IPS DF 4.7 (cell line): ENCODE data around the gene TTLL4.
A peak's percentile ranks its signal among the peaks of the same experiment; 100 is the strongest.

Experiments
- DNase-seq: peaks from one replicate; pipeline ENCODE4 v3.0.0-alpha.2; 2013; ENCODE audit warnings: low spot score; ENCODE audit errors: extremely low read depth

TTLL4 gene

DNA sequence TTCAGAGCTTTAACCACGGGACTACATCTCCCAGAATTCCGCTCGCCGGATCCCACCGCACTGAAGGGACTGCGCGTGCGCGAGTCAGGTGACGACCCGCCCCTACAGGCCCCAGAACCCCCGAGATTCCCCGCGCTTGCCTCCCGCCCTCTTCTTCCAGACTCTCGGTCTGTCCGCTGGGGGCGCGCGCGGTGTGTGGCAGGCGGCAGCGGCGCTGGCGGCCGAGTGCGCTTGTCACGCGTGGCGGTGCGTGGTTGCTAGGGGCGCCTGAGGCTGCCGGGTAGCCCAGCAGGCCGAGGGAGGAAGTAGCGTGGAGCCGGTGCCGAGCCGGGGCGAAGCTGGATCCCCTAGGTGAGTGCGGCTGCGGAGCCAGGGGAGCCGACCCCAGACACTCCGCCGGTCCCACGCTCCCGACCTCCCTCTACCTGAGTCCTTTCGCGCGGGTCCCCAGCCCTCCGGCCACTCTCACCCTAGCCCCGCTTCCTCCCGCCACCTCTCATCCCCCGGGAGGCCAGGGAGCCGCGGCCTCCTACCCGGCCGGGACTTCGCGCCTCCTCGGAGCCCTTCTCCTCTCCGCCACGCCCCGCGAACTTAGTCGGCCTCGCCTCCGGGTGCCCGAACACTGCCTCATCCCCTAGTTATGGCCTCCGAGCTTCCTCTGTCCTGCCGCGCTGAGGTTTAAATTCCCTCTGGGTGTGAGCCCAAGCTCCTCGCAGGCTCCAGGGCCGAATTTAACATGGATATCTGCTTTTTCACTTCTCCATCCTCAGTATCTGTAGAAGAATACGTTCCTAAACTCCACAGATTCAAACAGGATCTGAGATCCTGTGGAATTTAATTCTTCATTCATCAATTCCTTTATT lies at the start of gene TTLL4:
Gene TTLL4, plus strand, starts transcription at position 149 of the 863 bp plus-strand sequence. CDS start 26,842 bp downstream, outside the sequence.
- peak; percentile 71 for DNase-seq

DNA sequence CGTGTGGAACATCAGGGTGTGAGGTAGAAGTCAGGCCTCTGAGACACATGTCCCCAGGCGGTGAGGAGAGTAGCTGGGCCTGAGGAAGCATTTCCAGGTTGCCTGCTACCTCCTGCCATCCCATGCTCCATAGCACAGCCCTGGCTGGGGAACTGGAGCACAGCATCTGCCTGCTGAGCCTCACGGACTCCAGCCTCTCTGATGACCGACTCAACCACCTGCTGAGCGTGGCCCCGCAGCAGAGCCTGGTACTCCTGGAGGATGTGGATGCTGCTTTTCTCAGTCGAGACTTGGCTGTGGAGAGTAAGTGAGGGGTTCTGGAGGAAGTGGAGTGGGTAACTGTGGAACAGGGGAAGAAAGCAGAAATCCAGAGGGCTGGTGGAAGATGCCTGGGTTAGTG lies 48.3 kb upstream of the TTLL4 start:
- no peak for DNase-seq

DNA sequence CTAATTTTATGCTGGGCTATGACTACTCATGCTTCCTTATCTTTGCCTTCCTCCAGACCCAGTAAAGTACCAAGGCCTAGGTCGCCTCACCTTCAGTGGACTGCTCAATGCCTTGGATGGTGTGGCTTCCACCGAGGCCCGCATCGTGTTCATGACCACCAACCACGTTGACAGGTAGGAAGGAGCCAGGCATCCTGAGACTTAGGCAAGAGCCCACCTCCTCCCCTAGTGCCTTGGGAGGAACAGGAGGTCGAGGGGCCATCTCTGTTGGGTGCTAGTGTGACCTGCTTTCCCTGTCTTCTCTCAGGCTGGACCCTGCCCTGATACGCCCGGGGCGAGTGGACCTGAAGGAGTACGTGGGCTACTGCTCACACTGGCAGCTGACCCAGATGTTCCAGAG lies 47.8 kb upstream of the TTLL4 start:
- no peak for DNase-seq

DNA sequence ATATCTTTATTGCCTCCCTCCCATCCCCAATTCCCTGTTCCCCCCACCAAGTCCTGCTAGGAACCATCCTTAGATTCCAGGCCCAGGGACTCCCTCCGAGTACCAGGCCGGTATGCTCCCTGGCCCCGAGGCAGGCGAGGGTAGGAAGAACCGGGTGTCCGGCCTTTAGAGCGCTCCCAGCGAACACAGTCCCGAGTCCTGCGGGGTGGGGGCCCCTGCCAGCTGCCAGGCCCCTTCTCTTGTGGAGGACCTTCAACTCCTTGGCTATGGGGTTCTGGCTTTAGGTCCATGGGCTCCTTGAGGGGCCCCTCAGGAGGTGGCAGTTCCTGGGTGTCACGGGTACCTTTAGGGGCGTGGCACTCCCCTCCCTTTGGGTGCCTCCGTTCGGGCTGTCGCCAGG lies 46.7 kb upstream of the TTLL4 start:
- DNase-seq, result no peak

DNA sequence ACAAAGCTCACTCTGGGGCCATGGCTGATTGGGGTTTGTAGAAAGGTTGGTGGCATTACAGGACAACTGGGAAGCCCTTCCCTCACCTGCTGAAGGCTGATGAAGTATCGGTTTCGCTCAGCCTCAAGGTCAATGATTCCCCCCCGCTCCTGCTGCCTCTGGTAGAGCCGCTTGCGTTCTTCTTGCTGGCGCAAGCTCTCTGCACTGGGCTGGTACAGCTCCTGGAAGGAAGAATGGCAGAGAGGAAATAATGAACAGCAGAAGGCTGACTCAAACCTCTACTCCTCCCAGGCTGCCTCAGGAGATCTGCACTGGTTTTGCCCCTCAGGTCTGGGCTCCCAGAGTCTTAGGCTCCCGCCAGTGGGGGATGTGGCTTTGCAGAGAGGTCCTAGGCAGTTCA lies 46.0 kb upstream of the TTLL4 start:
- DNase-seq, result no peak

DNA sequence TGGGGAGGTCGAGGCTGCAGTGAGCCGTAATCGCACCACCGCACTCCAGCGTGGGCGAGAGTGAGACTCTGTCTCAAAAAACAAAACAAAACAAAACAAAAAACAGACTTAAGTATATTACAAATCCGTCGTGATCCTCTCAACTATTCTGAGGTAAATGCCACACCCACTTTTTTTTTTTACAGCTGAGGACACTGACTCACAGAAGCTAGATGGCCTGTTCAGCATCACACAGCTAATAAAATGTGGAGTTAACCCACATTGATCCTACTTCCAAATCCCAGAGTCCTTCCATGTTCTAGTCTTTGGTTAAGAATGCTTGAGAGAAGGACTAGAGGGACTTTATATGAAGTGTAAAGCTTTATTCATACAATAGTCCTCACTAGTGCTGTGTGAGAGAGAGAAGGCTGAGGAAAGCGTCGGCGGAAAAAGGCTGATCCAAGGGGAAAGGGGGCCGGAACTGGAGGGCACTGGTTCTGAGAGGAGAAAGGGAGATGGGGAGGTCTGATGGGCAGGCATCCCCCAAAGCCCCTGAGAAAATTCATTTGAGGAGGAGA lies 39.5 kb upstream of the TTLL4 start:
- no peak for DNase-seq

DNA sequence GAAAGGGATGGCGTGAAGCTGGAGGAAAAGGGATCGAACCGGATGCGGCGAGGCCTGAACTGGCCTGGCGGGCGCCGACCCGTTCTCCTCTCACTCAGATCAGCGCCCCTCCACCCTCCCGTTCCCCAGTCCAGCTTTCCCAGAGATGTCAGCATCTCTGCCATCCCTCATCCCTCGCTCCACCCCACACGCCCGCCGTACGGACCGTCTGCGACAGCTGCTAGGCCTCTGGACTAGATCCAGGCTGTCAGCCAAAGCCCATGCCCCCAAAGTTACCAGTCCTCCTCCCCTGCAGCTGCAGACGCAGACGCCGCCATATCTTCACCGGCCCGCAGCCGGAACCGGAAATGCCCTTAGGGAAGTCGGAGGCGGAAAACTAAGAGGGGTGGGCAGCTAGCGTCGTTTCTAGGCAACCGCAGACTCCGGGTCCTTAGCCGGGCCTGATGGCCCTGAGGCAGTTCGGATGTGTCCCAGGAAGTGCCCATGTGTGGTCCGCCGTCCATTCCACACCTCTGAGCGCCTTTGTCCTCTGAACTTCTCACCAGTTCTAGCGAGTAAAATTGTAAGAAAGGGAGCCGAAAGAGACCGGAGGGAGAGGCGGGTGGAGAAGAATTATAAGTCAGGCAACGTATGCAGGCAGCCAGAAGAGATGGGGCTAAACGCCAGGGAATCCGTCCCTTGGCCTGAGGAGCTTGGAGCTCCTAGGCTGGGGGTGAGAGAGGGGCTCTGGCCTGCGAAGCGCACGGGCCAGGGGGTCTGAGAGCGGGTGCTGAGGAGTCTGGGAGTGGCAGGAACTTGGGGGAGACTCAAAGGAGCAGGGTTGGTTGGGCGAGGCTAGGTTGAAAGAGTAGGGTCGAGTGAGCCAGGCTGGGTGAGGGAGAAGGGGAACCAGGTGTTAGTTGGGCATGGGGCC lies 38.7 kb upstream of the TTLL4 start, which contains the start of the genes RNF25 and STK36:
Gene RNF25, minus strand, starts transcription at position 349 of the 913 bp plus-strand sequence. Its CDS starts 32 bp downstream, at position 317.
Gene STK36, plus strand, starts transcription at position 433 of the 913 bp plus-strand sequence. CDS start 744 bp downstream, outside the sequence.
- DNase-seq, result peak; percentile 80

- no peak for DNase-seq
Observed at GRCh38 chr2:218679119-218679518, 31.5 kb upstream of the TTLL4 start.

GRCh38 chr2:218680061-218680460 lies 30.6 kb upstream of the TTLL4 start:
- no peak for DNase-seq

DNA sequence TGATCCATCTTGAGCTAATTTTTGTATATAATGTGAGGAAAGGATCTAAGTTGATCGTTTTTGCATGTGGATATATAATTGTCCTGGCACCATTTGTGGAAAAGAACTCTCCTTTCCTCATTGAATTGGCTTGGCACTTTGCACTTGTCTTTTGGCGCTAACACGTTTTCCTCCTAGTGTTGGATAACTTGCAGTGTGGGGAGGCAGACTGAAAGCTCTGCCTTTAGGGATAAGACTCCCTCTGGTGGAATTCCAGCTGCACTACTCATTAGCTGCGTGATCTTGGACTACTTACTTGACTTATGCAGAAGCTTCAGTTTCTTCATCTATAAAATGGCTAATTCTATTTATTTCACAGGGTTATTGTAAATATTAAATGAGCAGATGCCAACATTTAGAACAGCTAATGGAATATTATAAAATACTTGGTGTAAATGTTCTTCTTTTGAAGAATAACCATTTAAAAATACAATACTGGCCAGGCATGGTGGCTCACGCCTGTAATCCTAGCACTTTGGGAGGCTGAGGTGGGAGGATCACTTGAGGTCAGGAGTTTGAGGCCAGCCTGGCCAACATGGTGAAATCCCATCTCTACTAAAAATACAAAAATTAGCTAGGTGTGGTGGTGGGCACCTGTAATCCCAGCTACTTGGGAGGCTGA lies 23.1 kb upstream of the TTLL4 start:
- DNase-seq, result peak; percentile 44

DNA sequence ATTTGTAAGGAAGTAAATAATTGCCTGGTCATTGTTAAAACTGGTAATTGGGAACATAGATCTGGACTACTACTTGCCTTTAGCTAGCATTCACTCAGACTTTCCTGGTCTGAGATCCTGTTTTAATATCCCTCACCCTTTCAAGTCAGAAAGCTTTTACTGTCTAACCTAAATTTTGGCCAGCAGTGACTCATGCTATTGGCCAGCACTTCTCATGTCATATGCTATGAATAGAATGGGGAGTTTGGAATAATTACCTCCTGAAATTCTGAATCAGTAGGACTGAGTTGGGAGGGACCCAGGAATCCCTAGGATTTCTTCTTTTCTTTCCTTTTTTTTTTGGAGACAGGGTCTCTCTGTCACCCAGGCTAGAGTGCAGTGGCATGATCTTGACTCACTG lies 19.4 kb upstream of the TTLL4 start:
- DNase-seq, result no peak

DNA sequence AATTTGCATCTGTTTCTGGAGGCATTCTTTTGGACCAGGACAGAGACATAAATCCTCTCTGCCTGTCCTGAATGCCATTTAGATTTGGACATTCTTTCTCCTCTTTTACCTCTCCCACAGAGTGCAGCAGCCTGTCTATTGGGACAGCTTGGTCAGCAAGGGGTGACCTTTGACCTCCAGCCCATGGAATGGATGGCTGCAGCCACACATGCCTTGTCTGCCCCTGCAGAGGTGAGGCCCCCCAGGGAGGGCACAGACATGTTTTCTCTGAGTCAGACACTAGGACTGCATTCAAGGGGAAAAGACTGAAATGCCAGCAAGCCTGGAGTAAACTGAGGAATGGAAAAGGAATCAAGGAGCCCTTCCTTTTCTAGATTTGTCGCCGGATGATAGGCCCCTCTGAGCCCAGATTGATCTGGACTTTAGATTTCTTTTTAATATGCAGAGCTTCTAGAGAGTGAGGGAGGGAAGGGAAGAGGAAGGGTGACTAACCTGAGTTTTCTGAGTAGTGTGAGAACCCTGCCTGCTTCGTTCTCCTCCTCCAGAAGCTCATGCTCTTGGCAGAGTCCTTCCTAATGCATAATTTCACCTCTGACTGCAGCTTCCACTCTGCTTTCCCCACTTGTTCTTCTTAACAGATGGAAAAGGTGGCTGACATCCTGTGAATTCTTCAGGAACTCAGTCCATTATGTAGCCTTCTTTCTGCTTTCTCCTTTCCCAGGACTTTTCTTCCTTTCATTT lies 16.1 kb upstream of the TTLL4 start:
- DNase-seq, result no peak

DNA sequence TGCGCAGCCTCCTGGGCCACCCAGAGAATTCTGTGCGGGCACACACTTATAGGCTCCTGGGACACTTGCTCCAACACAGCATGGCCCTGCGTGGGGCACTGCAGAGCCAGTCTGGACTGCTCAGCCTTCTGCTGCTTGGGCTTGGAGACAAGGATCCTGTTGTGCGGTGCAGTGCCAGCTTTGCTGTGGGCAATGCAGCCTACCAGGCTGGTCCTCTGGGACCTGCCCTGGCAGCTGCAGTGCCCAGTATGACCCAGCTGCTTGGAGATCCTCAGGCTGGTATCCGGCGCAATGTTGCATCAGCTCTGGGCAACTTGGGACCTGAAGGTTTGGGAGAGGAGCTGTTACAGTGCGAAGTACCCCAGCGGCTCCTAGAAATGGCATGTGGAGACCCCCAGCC lies 11.8 kb upstream of the TTLL4 start:
- DNase-seq, result no peak

DNA sequence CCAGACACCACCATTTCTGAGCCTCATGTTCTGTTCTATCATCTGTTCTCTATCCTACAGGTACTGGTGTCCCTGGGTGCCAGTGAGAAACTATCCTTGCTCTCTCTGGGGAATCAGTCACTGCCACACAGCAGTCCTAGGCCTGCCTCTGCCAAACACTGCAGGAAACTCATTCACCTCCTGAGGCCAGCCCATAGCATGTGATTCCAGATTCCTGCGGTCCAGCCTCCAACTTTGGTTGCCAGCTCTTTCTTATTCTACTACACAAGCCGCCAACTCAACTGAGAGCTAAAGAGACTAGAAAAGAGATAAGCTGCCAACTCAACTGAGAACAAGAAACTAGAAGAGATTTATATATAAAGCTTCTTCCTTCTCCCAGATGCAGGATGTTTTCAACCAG lies 8.8 kb upstream of the TTLL4 start:
- no peak for DNase-seq

DNA sequence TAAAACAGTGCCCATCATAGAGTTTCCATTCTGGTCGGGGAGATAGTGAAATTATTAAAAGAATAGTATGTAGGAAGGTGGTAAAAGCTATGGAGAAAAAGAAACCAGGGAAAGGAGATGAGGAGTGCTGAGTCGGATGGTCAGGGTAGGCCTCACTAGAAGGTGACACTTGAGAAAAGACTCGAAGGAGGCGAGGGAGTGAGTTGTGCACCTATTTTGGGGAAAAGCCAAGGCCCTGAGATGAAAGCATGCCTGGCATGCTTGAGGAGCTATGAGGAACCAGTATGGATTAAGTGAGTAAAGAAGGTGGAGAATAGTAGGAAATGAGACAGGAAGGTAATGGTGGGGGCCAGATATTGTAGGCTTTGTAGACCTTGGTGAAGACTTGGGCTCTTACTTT lies 7.3 kb upstream of the TTLL4 start:
- DNase-seq, result no peak

- no peak for DNase-seq
Observed at GRCh38 chr2:218708086-218708485, 2.5 kb upstream of the TTLL4 start.

DNA sequence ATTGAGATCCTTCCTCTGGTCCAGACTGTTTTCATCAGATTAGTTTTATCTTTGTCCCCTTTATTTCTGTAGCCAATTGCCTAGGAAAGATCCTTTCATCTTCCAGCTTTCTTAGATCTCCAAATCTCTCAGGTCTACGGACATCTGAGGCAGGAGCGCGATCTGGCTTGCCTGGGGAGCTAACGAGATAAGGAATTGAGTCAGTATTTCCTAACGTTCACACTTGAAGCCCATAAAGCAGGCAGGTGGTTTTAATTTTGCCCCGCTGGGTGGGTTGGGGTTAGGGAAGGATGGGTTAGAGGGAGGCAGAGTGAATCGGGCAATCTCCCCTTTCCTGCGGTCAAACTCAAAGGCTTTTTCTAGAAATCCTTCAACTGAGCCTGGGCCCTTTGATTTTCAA lies 727 bp upstream of the TTLL4 start:
- no peak for DNase-seq

DNA sequence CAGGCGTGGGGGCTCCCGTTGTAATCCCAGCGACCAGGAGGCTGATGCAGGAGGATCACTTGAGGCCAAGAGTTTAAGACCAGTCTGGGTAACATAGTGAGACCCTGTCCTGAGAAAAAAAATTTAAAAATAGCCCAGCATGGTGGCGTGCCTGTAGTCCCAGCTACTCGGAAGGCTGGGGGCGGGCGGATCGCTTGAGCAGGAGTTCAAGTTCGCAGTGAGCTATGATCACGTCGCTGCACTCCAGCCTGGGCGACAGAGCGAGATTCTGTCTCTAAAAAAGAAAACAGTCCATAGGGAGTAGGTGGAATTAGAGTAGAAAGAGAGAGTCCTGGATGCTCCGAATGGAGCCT lies 325 bp upstream of the TTLL4 start:
- no peak for DNase-seq

DNA sequence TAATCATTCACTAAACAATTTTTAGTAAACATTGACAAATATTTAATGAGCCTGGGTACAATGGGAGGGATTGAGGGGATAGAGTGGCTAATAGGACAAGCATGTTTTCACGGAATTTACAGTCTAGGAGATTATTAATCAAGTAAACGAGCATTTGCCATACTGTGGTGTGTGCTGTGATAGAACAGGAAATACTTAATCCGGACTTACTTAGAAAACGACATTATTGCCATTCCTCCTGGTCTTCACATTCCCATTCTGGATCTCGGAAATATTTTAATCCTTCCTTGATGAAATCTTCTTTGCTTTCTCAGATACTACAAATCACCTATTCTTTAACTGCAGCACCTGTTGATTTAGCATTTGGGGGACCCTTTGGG lies 905 bp downstream of the TTLL4 start:
- no peak for DNase-seq

- DNase-seq, result no peak
Observed at GRCh38 chr2:218713922-218714321, 3.3 kb downstream of the TTLL4 start.

DNA sequence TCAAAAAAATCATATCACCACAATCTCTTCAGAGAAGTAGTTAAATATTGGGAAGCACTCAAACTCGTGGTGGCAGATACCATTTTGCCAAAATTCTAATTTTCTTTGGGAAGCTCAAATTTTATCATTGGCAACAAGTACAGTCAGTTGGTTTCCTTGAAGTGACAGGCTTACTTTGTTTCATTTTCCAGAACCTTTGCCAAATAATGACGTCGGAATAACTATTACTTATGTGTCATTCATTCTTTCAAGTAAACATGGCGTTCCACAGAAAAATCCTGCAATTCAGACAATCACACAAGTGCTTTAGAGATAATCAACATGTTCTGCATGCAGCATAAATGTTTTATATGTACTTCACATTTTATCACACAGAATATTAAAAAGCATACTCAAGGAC lies 5.4 kb downstream of the TTLL4 start:
- no peak for DNase-seq
